WERI-Rb-1 (cell line): Measurements from ENCODE around the gene TRAIP.

Source experiments
- DNase-seq: peaks from one replicate; pipeline ENCODE4 v3.0.0-alpha.2; 2020
- H3K27ac ChIP-seq: fragments of 250-450 bp; sonication (Bioruptor Pico); 2 replicates; pipeline ENCODE4 v1.5.1; 2020; ENCODE audit warnings: mild to moderate bottlenecking, moderate library complexity
- H3K27me3 ChIP-seq: fragments of 250-450 bp; sonication (Bioruptor Pico); 2 replicates; pipeline ENCODE4 v1.5.1; 2021; ENCODE audit warnings: mild to moderate bottlenecking, low read depth, moderate library complexity; ENCODE audit not compliant: insufficient read depth, severe bottlenecking
- H3K36me3 ChIP-seq: fragments of 250-450 bp; sonication (Bioruptor Pico); 2 replicates; pipeline ENCODE4 v1.5.1; 2020; ENCODE audit warnings: mild to moderate bottlenecking, moderate library complexity
- H3K4me3 ChIP-seq: 2 replicates; pipeline ENCODE4 v1.5.1; 2011; ENCODE audit warnings: low read depth, mild to moderate bottlenecking, control low read depth, low read length
- H3K9me3 ChIP-seq: fragments of 250-450 bp; sonication (Bioruptor Pico); 2 replicates; pipeline ENCODE4 v1.5.1; 2021; ENCODE audit warnings: mild to moderate bottlenecking, moderate library complexity; ENCODE audit not compliant: severe bottlenecking
- CTCF ChIP-seq: IDR thresholded peaks from 2 replicates; pipeline ENCODE4 v1.5.1; 2011; ENCODE audit warnings: low read depth, mild to moderate bottlenecking, control low read depth, inconsistent platforms, low read length

Gene TRAIP

GRCh38 chr3:49803465-49804140 is 52.8 kb downstream of the TRAIP start:
- Histone ChIP-seq H3K36me3 (no peaks in the 10 kb centered on the region), H3K9me3 (no peaks in the 10 kb centered on the region), H3K27ac (peak overlapping the region; percentile 47), H3K27me3 (peaks cover 7% of the 10 kb centered on the region), H3K4me3 (peak overlapping the region; percentile 64)
- TF ChIP-seq CTCF, result no peak
- DNase-seq, result peak; percentile 42

- TF ChIP-seq CTCF, result peak; percentile 95
- Histone ChIP-seq H3K4me3 (peak within 1 kb of the TSS; percentile 64), H3K9me3 (no peaks in the 10 kb centered on the region), H3K27ac (peak within 1 kb of the TSS; percentile 47), H3K36me3 (no peaks in the 10 kb centered on the region), H3K27me3 (peaks cover 7% of the 10 kb centered on the region)
- peak; percentile 88 for DNase-seq
These were observed 53.5 kb downstream of the TRAIP start, which contains the start of gene INKA1 for GRCh38 chr3:49802719-49803464. TSS of gene INKA1 (plus strand) at chr3:49803261. CDS start at chr3:49803393, 132 bp downstream.

- peaks cover 7% of the 10 kb centered on the region for H3K27me3 ChIP-seq
- H3K4me3 ChIP-seq, result no peak overlapping the region
- TF ChIP-seq CTCF, result no peak
- H3K36me3 ChIP-seq, result no peaks in the 10 kb centered on the region
- no peaks in the 10 kb centered on the region for H3K9me3 ChIP-seq
- no peak for DNase-seq
- H3K27ac ChIP-seq, result no peak overlapping the region
These were observed 55.2 kb downstream of the TRAIP start for GRCh38 chr3:49801160-49801559.

- no peak for DNase-seq
- Histone ChIP-seq H3K27me3 (peaks cover 7% of the 10 kb centered on the region), H3K9me3 (no peaks in the 10 kb centered on the region), H3K36me3 (no peaks in the 10 kb centered on the region), H3K27ac (no peak within 1 kb of the TSS), H3K4me3 (no peak within 1 kb of the TSS)
- TF ChIP-seq CTCF, result no peak
These were observed 56.6 kb downstream of the TRAIP start, which contains the start of gene CDHR4 for GRCh38 chr3:49799761-49800160. TSS of gene CDHR4 (minus strand) at chr3:49799873. CDS start at chr3:49799812, 61 bp downstream.

- Histone ChIP-seq H3K36me3 (no peaks in the 10 kb centered on the region), H3K9me3 (no peaks in the 10 kb centered on the region), H3K27ac (no peak overlapping the region), H3K27me3 (peaks cover 6% of the 10 kb centered on the region), H3K4me3 (no peak overlapping the region)
- DNase-seq, result no peak
- no peak for TF ChIP-seq CTCF
These were observed 57.3 kb downstream of the TRAIP start for GRCh38 chr3:49799105-49799504.
